LNCAP (cell line): ENCODE measurements around the gene DDB1.

ENCODE experiments used
- CTCF ChIP-seq: fragments of 450-650 bp; IDR thresholded peaks from 2 replicates; pipeline ENCODE4 v1.5.1; 2017; ENCODE audit warnings: mild to moderate bottlenecking

DDB1 gene

GRCh38 chr11:61332797-61333549 lies at the start of gene DDB1, which contains the start of gene TKFC:
TSS of gene DDB1 (minus strand) at chr11:61333105. CDS start at chr11:61332968, 137 bp downstream.
TSS of gene TKFC (plus strand) at chr11:61333228. CDS start at chr11:61334729, 1,501 bp downstream.
- no peak for TF ChIP-seq CTCF

GRCh38 chr11:61380884-61381283 lies 48.0 kb upstream of the DDB1 start:
- TF ChIP-seq CTCF: no peak

GRCh38 chr11:61378713-61379313 lies 45.9 kb upstream of the DDB1 start:
- TF ChIP-seq CTCF: no peak

GRCh38 chr11:61377461-61378160 lies 44.7 kb upstream of the DDB1 start:
- TF ChIP-seq CTCF: no peak

- no peak for TF ChIP-seq CTCF
Observed at GRCh38 chr11:61375761-61376108, 42.8 kb upstream of the DDB1 start.

GRCh38 chr11:61372659-61373420 lies 39.9 kb upstream of the DDB1 start:
- no peak for TF ChIP-seq CTCF

GRCh38 chr11:61370349-61371005 lies 37.6 kb upstream of the DDB1 start:
- no peak for TF ChIP-seq CTCF
